H54 (cell line): Measurements from ENCODE around the gene ELP2.
A peak's percentile ranks its signal among the peaks of the same experiment; 100 is the strongest.
"Not testable (repeated sequence)": the region's sequence is repeated elsewhere in the genome, so short reads cannot be mapped to it uniquely, and the experiment has no call there.

Experiments
- DNase-seq: peaks from one replicate; pipeline ENCODE4 v3.0.0; 2011; ENCODE audit warnings: low spot score, mixed read lengths; ENCODE audit not compliant: insufficient read length
- FAIRE-seq: peaks from 3 replicates; lab custom pipeline; 2011; peaks lifted over from hg19 to GRCh38; lab: Jason Lieb, UNC
- POLR2A ChIP-seq: IDR thresholded peaks from 2 replicates; pipeline ENCODE4 v1.6.1; 2011; ENCODE audit warnings: low read depth, mild to moderate bottlenecking, low read length

Gene ELP2

GRCh38 chr18:36157441-36157840, 27.7 kb downstream of the ELP2 start:
- no peak for TF ChIP-seq POLR2A
- DNase-seq = no peak
- FAIRE-seq = no peak

- TF ChIP-seq POLR2A = no peak
- DNase-seq (peak; percentile 15), FAIRE-seq (peak; percentile 74)
These were observed 28.7 kb downstream of the ELP2 start for GRCh38 chr18:36158266-36158867.

- no peak for FAIRE-seq
These were observed 31.3 kb downstream of the ELP2 start for GRCh38 chr18:36160959-36161371.

GRCh38 chr18:36162981-36163380, 33.3 kb downstream of the ELP2 start:
- no peak for TF ChIP-seq POLR2A
- DNase-seq (no peak), FAIRE-seq (no peak)

More at GRCh38 chr18:36160959-36161371, 31.3 kb downstream of the ELP2 start:
- TF ChIP-seq POLR2A = no peak
- DNase-seq = no peak

GRCh38 chr18:36167692-36168218, 38.1 kb downstream of the ELP2 start:
- TF ChIP-seq POLR2A = no peak
- no peak for DNase-seq
- FAIRE-seq = no peak

GRCh38 chr18:36168296-36168695, 38.6 kb downstream of the ELP2 start:
- FAIRE-seq, DNase-seq: not testable (repeated sequence)

- TF ChIP-seq POLR2A = no peak
- FAIRE-seq = no peak
- no peak for DNase-seq
These were observed 40.2 kb downstream of the ELP2 start for GRCh38 chr18:36169938-36170337.

GRCh38 chr18:36175481-36175880, 45.8 kb downstream of the ELP2 start:
- DNase-seq (no peak), FAIRE-seq (no peak)
- TF ChIP-seq POLR2A = no peak

GRCh38 chr18:36176177-36176584, 46.5 kb downstream of the ELP2 start:
- no peak for DNase-seq
- no peak for TF ChIP-seq POLR2A
- FAIRE-seq = no peak

GRCh38 chr18:36176711-36177110, 47.0 kb downstream of the ELP2 start:
- DNase-seq = no peak
- no peak for TF ChIP-seq POLR2A
- FAIRE-seq = no peak

- no peak for TF ChIP-seq POLR2A
- DNase-seq (no peak), FAIRE-seq (no peak)
These were observed 48.2 kb downstream of the ELP2 start for GRCh38 chr18:36177913-36178312.

- FAIRE-seq (no peak), DNase-seq (no peak)
- no peak for TF ChIP-seq POLR2A
These were observed 50.1 kb downstream of the ELP2 start for GRCh38 chr18:36179562-36180355.

GRCh38 chr18:36181441-36181840, 51.7 kb downstream of the ELP2 start:
- DNase-seq (no peak), FAIRE-seq (no peak)
- TF ChIP-seq POLR2A = no peak

- no peak for TF ChIP-seq POLR2A
- no peak for FAIRE-seq
These were observed 52.3 kb downstream of the ELP2 start for GRCh38 chr18:36181898-36182506.

More at GRCh38 chr18:36181898-36182506, 52.3 kb downstream of the ELP2 start:
- DNase-seq = no peak
